ENCODE measurements around the gene TCP10L.

GRCh38 chr21:32584472-32584871 lies 851 bp downstream of the TCP10L start:
- TF ChIP-seq EZH2 (IDR thresholded peaks at IDR 0.05; ENCODE audit: insufficient read depth, poor library complexity, severe bottlenecking), result no peak
- TF ChIP-seq EZH2phosphoT487 (IDR thresholded peaks at IDR 0.05; ENCODE audit: insufficient read depth, low read depth), result no peak

Data from GM23248 (cell line).